HL-60 (cell line): ENCODE measurements around the gene AMH.
A peak's percentile ranks its signal among the peaks of the same experiment; 100 is the strongest.
"Not testable (repeated sequence)": the region's sequence is repeated elsewhere in the genome, so short reads cannot be mapped to it uniquely, and the experiment has no call there.

ENCODE experiments used
- DNase-seq, 2 experiments: peaks; one replicate each; pipeline ENCODE4 v3.0.0-alpha.2; 2010 to 2020; ENCODE audit warnings: low read depth in 1 of 2, low spot score in 1 of 2
- H3K27ac ChIP-seq: fragments of 250-450 bp; sonication (Bioruptor Pico); replicated peaks from 2 replicates; pipeline ENCODE4 v1.5.1; 2020; ENCODE audit warnings: mild to moderate bottlenecking, moderate library complexity
- H3K27me3 ChIP-seq: fragments of 250-450 bp; sonication (Bioruptor Pico); 2 replicates; pipeline ENCODE4 v1.5.1; 2021; ENCODE audit warnings: mild to moderate bottlenecking, moderate library complexity; ENCODE audit not compliant: insufficient read depth, poor library complexity, severe bottlenecking
- H3K4me3 ChIP-seq: replicated peaks from 2 replicates; pipeline ENCODE4 v1.5.1; 2011; ENCODE audit warnings: mild to moderate bottlenecking, control low read depth, low read length; ENCODE audit not compliant: insufficient read depth
- CTCF ChIP-seq: IDR thresholded peaks from one replicate; pipeline ENCODE4 v1.5.1; 2011; ENCODE audit warnings: low read length, control low read depth, inconsistent platforms; ENCODE audit not compliant: insufficient read depth
- GABPA ChIP-seq: IDR thresholded peaks from 2 replicates; pipeline ENCODE4 v1.6.1; 2012; ENCODE audit warnings: low read depth
- POLR2AphosphoS5 ChIP-seq: IDR thresholded peaks from 2 replicates; pipeline ENCODE4 v1.6.1; 2012; ENCODE audit warnings: low read depth
- SPI1 ChIP-seq: IDR thresholded peaks from 2 replicates; pipeline ENCODE4 v1.6.1; 2012; ENCODE audit warnings: low read depth, mild to moderate bottlenecking, borderline replicate concordance
- long read RNA-seq: library from polyadenylated mRNA; unstranded; transcript quantifications from one replicate; pipeline ENCODE4 v2.0.0, GENCODE V29; 2020
- TF ChIP-seq, protein P1 (sequence below): IDR thresholded peaks from 2 replicates; pipeline ENCODE4 v1.6.1; 2012; ENCODE audit warnings: low read depth; ENCODE audit not compliant: insufficient replicate concordance

The AMH gene
- long read RNA-seq, result 0 reads

DNA sequence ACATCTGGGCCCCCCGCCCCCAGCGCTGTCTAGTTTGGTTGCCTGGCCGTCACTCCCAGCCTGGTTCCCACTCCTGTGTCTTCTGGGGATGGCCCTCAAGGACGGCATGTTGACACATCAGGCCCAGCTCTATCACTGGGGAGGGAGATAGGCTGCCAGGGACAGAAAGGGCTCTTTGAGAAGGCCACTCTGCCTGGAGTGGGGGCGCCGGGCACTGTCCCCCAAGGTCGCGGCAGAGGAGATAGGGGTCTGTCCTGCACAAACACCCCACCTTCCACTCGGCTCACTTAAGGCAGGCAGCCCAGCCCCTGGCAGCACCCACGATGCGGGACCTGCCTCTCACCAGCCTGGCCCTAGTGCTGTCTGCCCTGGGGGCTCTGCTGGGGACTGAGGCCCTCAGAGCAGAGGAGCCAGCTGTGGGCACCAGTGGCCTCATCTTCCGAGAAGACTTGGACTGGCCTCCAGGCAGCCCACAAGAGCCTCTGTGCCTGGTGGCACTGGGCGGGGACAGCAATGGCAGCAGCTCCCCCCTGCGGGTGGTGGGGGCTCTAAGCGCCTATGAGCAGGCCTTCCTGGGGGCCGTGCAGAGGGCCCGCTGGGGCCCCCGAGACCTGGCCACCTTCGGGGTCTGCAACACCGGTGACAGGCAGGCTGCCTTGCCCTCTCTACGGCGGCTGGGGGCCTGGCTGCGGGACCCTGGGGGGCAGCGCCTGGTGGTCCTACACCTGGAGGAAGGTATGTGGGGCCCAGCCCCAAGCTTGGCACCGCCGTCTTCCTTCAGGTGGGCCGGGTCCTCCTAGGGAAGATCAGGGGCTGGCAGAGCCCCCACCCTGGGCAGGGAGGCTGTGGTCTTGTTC, at the start of gene AMH:
Gene AMH (plus strand): TSS at position 314 of the 857 bp plus-strand sequence. CDS start 10 bp downstream, at position 324.
- no peak within 1 kb of the TSS for H3K27ac ChIP-seq
- no peak within 1 kb of the TSS for H3K4me3 ChIP-seq
- DNase-seq, result no peak
- TF ChIP-seq POLR2AphosphoS5 (peak; percentile 35; the same call in 1 of the 2 replicates), SPI1 (no peak)
- H3K27me3 ChIP-seq, result peaks cover 27% of the 10 kb centered on the region

- Histone ChIP-seq H3K4me3 (no peak overlapping the region), H3K27me3 (no peaks in the 10 kb centered on the region)
Measured at GRCh38 chr19:2199861-2200623, 49.1 kb upstream of the AMH start.

DNA sequence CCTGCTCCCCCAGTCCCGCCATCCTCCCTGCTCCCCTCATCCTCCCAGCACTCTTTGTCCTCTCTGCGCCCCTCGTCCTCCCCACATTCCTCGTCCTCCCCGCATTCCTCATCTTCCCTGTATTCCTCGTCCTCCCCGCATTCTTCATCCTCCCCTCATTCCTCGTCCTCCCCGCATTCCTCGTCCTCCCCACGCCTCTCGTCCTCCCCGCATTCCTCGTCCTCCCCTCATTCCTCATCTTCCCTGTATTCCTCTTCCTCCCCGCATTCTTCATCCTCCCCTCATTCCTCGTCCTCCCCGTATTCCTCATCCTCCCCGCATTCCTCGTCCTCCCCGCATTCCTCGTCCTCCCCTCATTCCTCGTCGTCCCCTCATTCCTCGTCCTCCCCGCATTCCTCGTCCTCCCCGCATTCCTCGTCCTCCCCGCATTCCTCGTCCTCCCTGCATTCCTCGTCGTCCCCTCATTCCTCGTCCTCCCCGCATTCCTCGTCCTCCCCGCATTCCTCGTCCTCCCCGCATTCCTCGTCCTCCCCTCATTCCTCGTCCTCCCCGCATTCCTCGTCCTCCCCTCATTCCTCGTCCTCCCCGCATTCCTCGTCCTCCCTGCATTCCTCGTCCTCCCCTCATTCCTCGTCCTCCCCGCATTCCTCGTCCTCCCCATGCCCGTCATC, 48.4 kb upstream of the AMH start:
- H3K27ac ChIP-seq, H3K27me3 ChIP-seq, H3K4me3 ChIP-seq, DNase-seq: not testable (repeated sequence)

More at GRCh38 chr19:2199861-2200623, 49.1 kb upstream of the AMH start:
- TF ChIP-seq SPI1, result no peak
- no peak for TF ChIP-seq POLR2AphosphoS5
- no peak for TF ChIP-seq CTCF
- TF ChIP-seq, protein P1, sequence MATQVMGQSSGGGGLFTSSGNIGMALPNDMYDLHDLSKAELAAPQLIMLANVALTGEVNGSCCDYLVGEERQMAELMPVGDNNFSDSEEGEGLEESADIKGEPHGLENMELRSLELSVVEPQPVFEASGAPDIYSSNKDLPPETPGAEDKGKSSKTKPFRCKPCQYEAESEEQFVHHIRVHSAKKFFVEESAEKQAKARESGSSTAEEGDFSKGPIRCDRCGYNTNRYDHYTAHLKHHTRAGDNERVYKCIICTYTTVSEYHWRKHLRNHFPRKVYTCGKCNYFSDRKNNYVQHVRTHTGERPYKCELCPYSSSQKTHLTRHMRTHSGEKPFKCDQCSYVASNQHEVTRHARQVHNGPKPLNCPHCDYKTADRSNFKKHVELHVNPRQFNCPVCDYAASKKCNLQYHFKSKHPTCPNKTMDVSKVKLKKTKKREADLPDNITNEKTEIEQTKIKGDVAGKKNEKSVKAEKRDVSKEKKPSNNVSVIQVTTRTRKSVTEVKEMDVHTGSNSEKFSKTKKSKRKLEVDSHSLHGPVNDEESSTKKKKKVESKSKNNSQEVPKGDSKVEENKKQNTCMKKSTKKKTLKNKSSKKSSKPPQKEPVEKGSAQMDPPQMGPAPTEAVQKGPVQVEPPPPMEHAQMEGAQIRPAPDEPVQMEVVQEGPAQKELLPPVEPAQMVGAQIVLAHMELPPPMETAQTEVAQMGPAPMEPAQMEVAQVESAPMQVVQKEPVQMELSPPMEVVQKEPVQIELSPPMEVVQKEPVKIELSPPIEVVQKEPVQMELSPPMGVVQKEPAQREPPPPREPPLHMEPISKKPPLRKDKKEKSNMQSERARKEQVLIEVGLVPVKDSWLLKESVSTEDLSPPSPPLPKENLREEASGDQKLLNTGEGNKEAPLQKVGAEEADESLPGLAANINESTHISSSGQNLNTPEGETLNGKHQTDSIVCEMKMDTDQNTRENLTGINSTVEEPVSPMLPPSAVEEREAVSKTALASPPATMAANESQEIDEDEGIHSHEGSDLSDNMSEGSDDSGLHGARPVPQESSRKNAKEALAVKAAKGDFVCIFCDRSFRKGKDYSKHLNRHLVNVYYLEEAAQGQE, result no peak
- no peak for TF ChIP-seq GABPA
- DNase-seq, result no peak
- H3K27ac ChIP-seq, result no peak overlapping the region

DNA sequence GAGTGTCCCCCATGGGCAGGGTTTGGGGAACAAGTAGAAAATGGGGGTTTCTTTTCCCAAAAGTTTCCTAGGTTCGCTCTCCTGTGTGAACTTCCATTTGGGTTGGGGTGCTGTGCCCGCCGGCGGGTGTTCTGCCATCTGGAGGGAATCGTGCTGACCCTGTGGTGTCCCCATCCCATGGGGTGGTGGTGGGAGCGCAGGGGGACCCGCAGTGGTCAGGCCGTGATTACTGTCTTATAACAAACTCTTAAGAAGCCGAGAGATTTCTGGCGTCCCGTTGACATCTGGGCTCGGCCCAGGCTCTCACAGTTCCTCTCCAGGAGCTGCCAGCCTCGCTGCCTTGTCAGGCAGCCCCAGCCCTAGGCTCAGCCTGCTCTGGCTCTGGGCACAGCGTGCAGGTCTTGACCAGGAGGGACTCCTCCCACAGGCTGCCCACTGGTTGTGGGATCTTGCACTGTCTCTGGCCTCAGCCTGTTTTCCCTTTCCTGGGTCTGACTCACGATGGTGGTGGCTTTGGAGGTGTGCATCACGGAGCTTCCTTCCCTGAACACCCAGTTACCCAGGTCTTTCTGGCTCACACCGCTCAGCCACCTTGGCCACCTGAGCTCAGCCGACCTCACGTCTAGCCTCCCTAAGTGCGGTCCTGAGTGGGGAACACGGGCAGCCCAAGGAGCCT, 47.5 kb upstream of the AMH start:
- Histone ChIP-seq H3K27ac (no peak overlapping the region), H3K27me3 (no peaks in the 10 kb centered on the region), H3K4me3 (no peak overlapping the region)
- no peak for TF ChIP-seq GABPA
- no peak for TF ChIP-seq POLR2AphosphoS5
- TF ChIP-seq, protein P1, result no peak
- no peak for TF ChIP-seq CTCF
- no peak for TF ChIP-seq SPI1
- no peak for DNase-seq
